ENCODE data around the gene TMEM215. TPM values are rescaled to one million over a fixed set of nuclear protein-coding genes. Genes with fewer than 3 reads are reported as not detected.

The TMEM215 gene
- total RNA-seq, 4 donors from 2014 or later, result not detected

Other genes starting within 250 kb of the TMEM215 start
- 1 to 10 TPM; 4.2 to 9.5 (median 7.0) TPM for gene SMIM27, start 231.2 kb upstream of the TMEM215 start, total RNA-seq
- gene TOPORS, start 231.0 kb upstream of the TMEM215 start, total RNA-seq, result 10 to 100 TPM; 18.1 to 21.5 (median 18.3) TPM
- 10 to 100 TPM; 24.5 to 34.5 (median 26.4) TPM for gene NDUFB6, start 210.4 kb upstream of the TMEM215 start, total RNA-seq
- not detected for gene TAF1L, start 147.9 kb upstream of the TMEM215 start, total RNA-seq
- gene APTX, start 218.1 kb downstream of the TMEM215 start, total RNA-seq, result 10 to 100 TPM; 25.4 to 33.5 (median 28.3) TPM
- 10 to 100 TPM; 34.5 to 50.0 (median 44.0) TPM for gene DNAJA1, start 241.7 kb downstream of the TMEM215 start, total RNA-seq